AG04450 (cell line): Measurements from ENCODE around the gene CXCR5. TPM values are rescaled to one million over a fixed set of nuclear protein-coding genes. Genes with fewer than 3 reads are reported as not detected.

ENCODE experiments used
- CTCF ChIA-PET: fragments of 300-600, 350-600 bp; formaldehyde crosslinking; extraction: SDS; loops from one replicate; lab custom pipeline; 2022; ENCODE audit warnings: antibody characterized with exemption, inconsistent platforms; lab: Charles Lee
- POLR2A ChIA-PET: fragments of 350-600 bp; formaldehyde crosslinking; extraction: SDS; loops from one replicate; lab custom pipeline; 2021; ENCODE audit warnings: antibody characterized with exemption, inconsistent platforms; lab: Yijun Ruan, JAX
- DNase-seq: peaks from one replicate; pipeline ENCODE4 v3.0.0-alpha.2; 2011; ENCODE audit warnings: low read depth, low spot score
- H3K27ac ChIP-seq: one replicate; pipeline ENCODE4 v1.5.1; 2012; ENCODE audit warnings: low read depth, low read length, control low read depth
- H3K27me3 ChIP-seq: one replicate; pipeline ENCODE4 v1.6.0; 2012; ENCODE audit warnings: low read length; ENCODE audit not compliant: control insufficient read depth, insufficient read depth
- H3K4me3 ChIP-seq: 2 replicates; pipeline ENCODE4 v1.5.1; 2011; ENCODE audit warnings: mild to moderate bottlenecking, low read depth, low read length, control low read depth
- H3K9me3 ChIP-seq: 2 replicates; pipeline ENCODE4 v1.5.1; 2012; ENCODE audit warnings: low read length; ENCODE audit not compliant: control insufficient read depth, insufficient read depth
- polyA plus RNA-seq: library from polyadenylated mRNA; depleted of rRNA; stranded (reverse); fragments of >200 nt; gene quantifications from 2 replicates; pipeline ENCODE4 v1.2.3, GENCODE V29; 2011
- TF ChIP-seq, protein P1 (sequence below): IDR thresholded peaks from 2 replicates; pipeline ENCODE4 v1.5.1; 2011; ENCODE audit warnings: low read depth, low read length, control low read depth, inconsistent platforms

Gene CXCR5
- polyA plus RNA-seq, 1 experiment: not detected

DNA sequence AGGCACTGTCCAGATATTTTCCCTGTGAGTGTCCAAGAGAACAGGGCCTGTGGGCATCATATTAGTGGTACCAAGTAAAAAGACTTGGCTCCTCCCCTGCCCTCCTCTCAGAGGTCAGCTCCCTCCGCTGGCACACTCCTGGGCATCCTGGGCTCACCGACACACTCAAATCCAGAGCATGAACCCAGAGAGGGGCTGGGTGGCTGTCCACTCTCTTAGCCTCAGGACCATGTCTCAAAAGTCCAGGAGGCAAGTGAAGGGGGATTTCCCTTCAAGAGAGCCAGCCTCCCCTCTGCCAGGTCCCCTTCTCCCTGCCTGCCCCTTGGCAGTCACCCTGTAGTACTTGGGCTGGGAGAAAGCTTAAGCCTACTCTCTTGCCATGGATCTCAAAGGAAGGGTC is 31.7 kb downstream of the CXCR5 start:
- H3K27me3 ChIP-seq: no peaks in the 10 kb centered on the region
- TF ChIP-seq, protein P1, sequence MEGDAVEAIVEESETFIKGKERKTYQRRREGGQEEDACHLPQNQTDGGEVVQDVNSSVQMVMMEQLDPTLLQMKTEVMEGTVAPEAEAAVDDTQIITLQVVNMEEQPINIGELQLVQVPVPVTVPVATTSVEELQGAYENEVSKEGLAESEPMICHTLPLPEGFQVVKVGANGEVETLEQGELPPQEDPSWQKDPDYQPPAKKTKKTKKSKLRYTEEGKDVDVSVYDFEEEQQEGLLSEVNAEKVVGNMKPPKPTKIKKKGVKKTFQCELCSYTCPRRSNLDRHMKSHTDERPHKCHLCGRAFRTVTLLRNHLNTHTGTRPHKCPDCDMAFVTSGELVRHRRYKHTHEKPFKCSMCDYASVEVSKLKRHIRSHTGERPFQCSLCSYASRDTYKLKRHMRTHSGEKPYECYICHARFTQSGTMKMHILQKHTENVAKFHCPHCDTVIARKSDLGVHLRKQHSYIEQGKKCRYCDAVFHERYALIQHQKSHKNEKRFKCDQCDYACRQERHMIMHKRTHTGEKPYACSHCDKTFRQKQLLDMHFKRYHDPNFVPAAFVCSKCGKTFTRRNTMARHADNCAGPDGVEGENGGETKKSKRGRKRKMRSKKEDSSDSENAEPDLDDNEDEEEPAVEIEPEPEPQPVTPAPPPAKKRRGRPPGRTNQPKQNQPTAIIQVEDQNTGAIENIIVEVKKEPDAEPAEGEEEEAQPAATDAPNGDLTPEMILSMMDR: no peak
- DNase-seq: no peak
- H3K4me3 ChIP-seq: no peak overlapping the region
- peak overlapping the region; percentile 31 for H3K27ac ChIP-seq
- POLR2A ChIA-PET: no interaction called here
- CTCF ChIA-PET: interaction anchor here (0.8 kb wide), 1 partner anchor 15 kb away, joined by 3 read pairs; no protein-coding TSS in a partner anchor
- no peaks in the 10 kb centered on the region; the same call in 1 of the 2 replicates for H3K9me3 ChIP-seq

DNA sequence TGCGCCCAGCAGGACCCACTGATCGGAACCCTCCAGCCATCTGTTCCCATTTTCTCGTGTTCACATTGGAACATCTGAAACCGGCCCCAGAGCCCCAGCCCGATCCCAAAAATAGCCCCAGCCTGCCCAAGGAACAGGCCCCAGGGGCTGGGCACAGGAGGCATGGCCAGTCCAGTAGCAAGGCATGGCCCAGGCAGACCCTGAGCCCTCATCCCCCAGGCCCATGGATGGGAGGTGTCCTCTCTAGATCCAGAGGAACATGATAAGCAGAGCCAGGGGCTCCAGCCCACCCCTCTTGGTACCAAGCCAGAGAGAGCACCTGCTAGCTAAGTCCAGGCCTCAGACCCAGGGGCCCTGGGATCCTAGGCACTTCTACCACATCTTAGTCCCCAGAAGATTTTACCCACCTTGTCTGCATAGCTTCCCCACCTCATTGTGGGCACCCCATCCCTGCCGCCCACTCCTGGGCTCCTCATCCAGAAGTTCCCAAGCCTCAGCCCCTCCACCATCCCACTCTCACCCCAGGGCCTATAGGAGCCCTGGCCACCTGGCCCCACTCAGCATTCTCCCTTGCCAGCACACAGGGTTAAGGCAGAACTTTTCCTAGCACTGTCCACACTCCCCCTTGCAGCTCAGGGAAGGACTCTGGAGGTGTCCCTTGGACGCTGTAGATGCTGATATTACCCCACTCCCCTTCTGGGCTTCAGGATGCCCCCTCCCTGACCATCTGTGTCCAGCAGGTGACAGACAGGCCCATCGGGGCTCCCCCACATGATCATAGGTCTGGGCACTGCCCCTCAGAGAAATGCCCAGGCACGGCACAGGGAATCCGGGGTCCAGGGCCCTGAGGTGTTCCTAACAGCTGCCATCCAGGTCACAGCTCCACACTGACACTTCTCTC is 32.5 kb downstream of the CXCR5 start:
- H3K27me3 ChIP-seq: no peaks in the 10 kb centered on the region
- POLR2A ChIA-PET: interaction anchor here (1.0 kb wide), 1 partner anchor 10 kb away, joined by 4 read pairs; the partner anchor contains the start of gene BCL9L
- H3K9me3 ChIP-seq: no peaks in the 10 kb centered on the region; the same call in 1 of the 2 replicates
- CTCF ChIA-PET: interaction anchor here (1.2 kb wide), 2 partner anchors 10 to 14 kb away, joined by 3 to 5 read pairs; partner anchors contain the start of gene BCL9L
- H3K27ac ChIP-seq: peak overlapping the region; percentile 96
- TF ChIP-seq, protein P1: no peak
- DNase-seq: no peak
- H3K4me3 ChIP-seq: peak overlapping the region; percentile 20; the same call in 1 of the 2 replicates

DNA sequence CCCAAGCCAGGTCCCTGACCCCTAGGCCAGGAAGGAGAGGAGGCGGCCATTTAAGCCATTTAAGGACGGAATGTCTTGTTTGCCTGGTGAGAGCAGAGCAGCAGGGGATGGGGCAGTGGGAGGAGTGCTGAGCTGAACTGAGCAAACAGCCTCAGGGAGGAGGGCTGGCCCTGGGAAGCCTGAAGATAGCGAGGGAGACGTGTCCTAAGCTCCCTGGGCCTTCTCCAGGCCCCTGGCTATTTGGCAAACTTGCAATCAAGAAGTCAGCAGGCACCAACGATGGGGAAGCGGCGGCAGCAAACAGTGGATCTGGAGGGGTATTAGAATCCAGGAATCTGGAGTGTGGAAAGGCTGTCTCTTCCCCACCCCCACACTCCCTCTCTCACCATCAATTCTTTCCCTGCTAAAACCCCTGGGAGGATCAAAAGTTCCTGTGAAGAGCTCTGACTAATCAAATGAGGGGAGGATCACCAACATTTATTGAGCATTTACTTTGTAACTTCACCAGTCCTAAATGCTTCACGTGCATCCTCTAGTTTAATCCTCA is 33.2 kb downstream of the CXCR5 start:
- Histone ChIP-seq H3K9me3 (no peaks in the 10 kb centered on the region; the same call in 1 of the 2 replicates), H3K27ac (peak overlapping the region; percentile 96), H3K4me3 (peak overlapping the region; percentile 20), H3K27me3 (no peaks in the 10 kb centered on the region)
- no peak for DNase-seq
- TF ChIP-seq, protein P1: no peak
- CTCF ChIA-PET: interaction anchor here (1.2 kb wide), 2 partner anchors 9 to 14 kb away, joined by 3 to 5 read pairs; partner anchors contain the start of gene BCL9L
- POLR2A ChIA-PET: interaction anchor here (1.0 kb wide), 1 partner anchor 9 kb away, joined by 4 read pairs; the partner anchor contains the start of gene BCL9L

DNA sequence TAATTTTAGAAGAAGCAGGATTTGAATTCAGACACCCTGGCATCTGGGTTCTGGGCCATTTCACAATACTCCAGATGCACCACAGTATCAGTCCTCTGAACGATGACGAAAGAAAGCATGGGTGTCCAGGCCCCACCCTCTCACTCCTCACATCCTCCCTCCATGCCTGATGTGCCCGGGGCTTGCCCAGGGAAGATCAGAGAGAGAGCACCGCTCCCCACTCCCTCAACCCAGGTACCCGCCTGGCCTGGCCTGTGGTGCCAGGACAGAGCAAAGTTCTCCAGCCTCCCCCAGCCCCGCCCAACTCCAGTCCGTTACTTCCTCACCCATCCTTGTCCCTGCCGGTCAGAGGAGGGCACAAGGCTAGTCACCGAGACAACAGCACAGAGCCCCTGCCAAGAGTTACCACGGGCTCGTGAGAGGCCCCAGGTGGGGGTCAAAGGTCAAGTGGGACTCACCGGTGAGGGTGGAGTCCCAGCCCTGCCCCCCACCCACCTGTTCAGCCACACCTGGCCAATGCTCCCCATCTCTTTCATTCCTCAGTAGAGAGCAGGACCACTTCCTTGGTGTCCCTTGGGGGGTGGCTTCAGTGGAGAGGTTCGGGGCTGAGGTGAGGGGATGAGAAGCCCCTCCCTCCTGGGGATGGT is 33.9 kb downstream of the CXCR5 start:
- no peaks in the 10 kb centered on the region for H3K27me3 ChIP-seq
- CTCF ChIA-PET: interaction anchor here (1.2 kb wide), 2 partner anchors 8 to 13 kb away, joined by 3 to 5 read pairs; partner anchors contain the start of gene BCL9L
- POLR2A ChIA-PET: interaction anchor here (1.0 kb wide), 1 partner anchor 8 kb away, joined by 4 read pairs; the partner anchor contains the start of gene BCL9L
- TF ChIP-seq, protein P1: no peak
- peak overlapping the region; percentile 96 for H3K27ac ChIP-seq
- H3K4me3 ChIP-seq: peak overlapping the region; percentile 53
- no peak for DNase-seq
- H3K9me3 ChIP-seq: no peaks in the 10 kb centered on the region; the same call in 1 of the 2 replicates
